ENCODE data around the gene DNAL4. TPM values are rescaled to one million over a fixed set of nuclear protein-coding genes. Genes with fewer than 3 reads are reported as not detected.

Gene DNAL4
- total RNA-seq, 1 donor = 11.2 TPM

- DNase-seq (ENCODE audit: low read depth) = no peak
- no peak for TF ChIP-seq CTCF (IDR thresholded peaks at IDR 0.05; ENCODE audit: insufficient read depth, low read depth, low read length)
Measured at GRCh38 chr22:38744981-38745380, 49.0 kb downstream of the DNAL4 start.

GRCh38 chr22:38742176-38742942 is 51.6 kb downstream of the DNAL4 start:
- TF ChIP-seq CTCF (IDR thresholded peaks at IDR 0.05; ENCODE audit: insufficient read depth, low read depth, low read length) = no peak
- no peak for DNase-seq (ENCODE audit: low read depth)
- H3K4me3 ChIP-seq (ENCODE audit: low read depth, low read length) = no peak overlapping the region

More at GRCh38 chr22:38744981-38745380, 49.0 kb downstream of the DNAL4 start:
- H3K4me3 ChIP-seq (ENCODE audit: low read depth, low read length) = no peak overlapping the region

GRCh38 chr22:38741576-38741975 is 52.4 kb downstream of the DNAL4 start:
- DNase-seq (ENCODE audit: low read depth) = no peak
- TF ChIP-seq CTCF (IDR thresholded peaks at IDR 0.05; ENCODE audit: insufficient read depth, low read depth, low read length) = no peak
- H3K4me3 ChIP-seq (ENCODE audit: low read depth, low read length) = no peak overlapping the region

GRCh38 chr22:38741166-38741565 is 52.8 kb downstream of the DNAL4 start:
- DNase-seq (ENCODE audit: low read depth) = no peak
- no peak for TF ChIP-seq CTCF (IDR thresholded peaks at IDR 0.05; ENCODE audit: insufficient read depth, low read depth, low read length)
- H3K4me3 ChIP-seq (ENCODE audit: low read depth, low read length) = no peak overlapping the region

- no peak overlapping the region for H3K4me3 ChIP-seq (ENCODE audit: low read depth, low read length)
- no peak for DNase-seq (ENCODE audit: low read depth)
- TF ChIP-seq CTCF (IDR thresholded peaks at IDR 0.05; ENCODE audit: insufficient read depth, low read depth, low read length) = no peak
Measured at GRCh38 chr22:38740754-38741153, 53.2 kb downstream of the DNAL4 start.

- DNase-seq (ENCODE audit: low read depth) = no peak
- H3K4me3 ChIP-seq (ENCODE audit: low read depth, low read length) = no peak overlapping the region
- TF ChIP-seq CTCF (IDR thresholded peaks at IDR 0.05; ENCODE audit: insufficient read depth, low read depth, low read length) = no peak
Measured at GRCh38 chr22:38740116-38740723, 53.7 kb downstream of the DNAL4 start.

Data from fibroblast of villous mesenchyme (primary cell).